PFSK-1 (cell line): ENCODE data around the gene GAGE12H.
"Not testable (repeated sequence)": the region's sequence is repeated elsewhere in the genome, so short reads cannot be mapped to it uniquely, and the experiment has no call there.

Experiments
- POLR2AphosphoS5 ChIP-seq: IDR thresholded peaks from 2 replicates; pipeline ENCODE4 v1.6.1; 2012; ENCODE audit warnings: low read depth, mild to moderate bottlenecking, control low read depth, low read length, moderate library complexity
- REST ChIP-seq, 2 experiments: IDR thresholded peaks; 2 replicates each; pipeline versions ENCODE4 v1.6.1 to v1.8.0; 2011 to 2012; ENCODE audit warnings: low read depth in 2 of 2, low read length in 2 of 2, control low read depth in 1 of 2, inconsistent platforms in 1 of 2, mild to moderate bottlenecking in 1 of 2, moderate library complexity in 1 of 2; ENCODE audit not compliant: insufficient read depth in 1 of 2
- TAF1 ChIP-seq: IDR thresholded peaks from 2 replicates; pipeline ENCODE4 v1.6.1; 2012; ENCODE audit warnings: low read length, control low read depth, borderline replicate concordance; ENCODE audit not compliant: insufficient read depth

- not testable (repeated sequence) for TF ChIP-seq POLR2AphosphoS5; REST (IDR thresholded peaks at IDR 0.05; ENCODE audit: insufficient read depth in 1 of 2, low read depth in 2 of 2, low read length in 2 of 2); TAF1
These were observed 19.2 kb upstream of the GAGE12H start, which contains the start of gene GAGE12F for GRCh38 chrX:49560542-49560941.
